Stimulated activated CD8-positive, alpha-beta memory T cell treated with anti-CD3 and anti-CD28 coated beads, Interleukin-7, amount 100 ng/mL, for 24 hours (primary cell): Measurements from ENCODE around the gene KRT17.
"Not testable (repeated sequence)": the region's sequence is repeated elsewhere in the genome, so short reads cannot be mapped to it uniquely, and the experiment has no call there.

Source experiments
- DNase-seq: peaks from one replicate; pipeline ENCODE4 v3.0.0-alpha.2; 2020; ENCODE audit warnings: low read depth

KRT17 gene

GRCh38 chr17:41653892-41654677 is 29.7 kb upstream of the KRT17 start:
- no peak for DNase-seq

DNA sequence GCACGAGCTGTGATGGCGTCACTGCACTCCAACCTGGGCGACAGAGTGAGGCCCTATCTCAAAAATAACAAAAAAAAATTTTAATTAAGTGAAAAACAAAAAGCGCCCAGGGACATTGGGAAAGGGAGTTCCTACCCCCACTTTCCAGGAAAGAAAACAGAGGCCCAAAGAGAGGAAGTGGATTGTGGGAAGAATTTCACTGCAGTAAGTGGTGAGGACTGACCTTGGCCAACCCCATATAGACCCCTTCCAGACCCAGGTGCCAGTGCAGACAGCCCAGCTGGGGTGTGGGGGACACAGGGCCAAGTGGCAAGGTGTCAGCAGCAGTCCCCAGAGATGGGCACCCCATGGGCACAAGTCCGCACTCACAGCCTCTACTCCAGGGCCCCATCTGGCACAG is 29.0 kb upstream of the KRT17 start:
- DNase-seq, result no peak

DNA sequence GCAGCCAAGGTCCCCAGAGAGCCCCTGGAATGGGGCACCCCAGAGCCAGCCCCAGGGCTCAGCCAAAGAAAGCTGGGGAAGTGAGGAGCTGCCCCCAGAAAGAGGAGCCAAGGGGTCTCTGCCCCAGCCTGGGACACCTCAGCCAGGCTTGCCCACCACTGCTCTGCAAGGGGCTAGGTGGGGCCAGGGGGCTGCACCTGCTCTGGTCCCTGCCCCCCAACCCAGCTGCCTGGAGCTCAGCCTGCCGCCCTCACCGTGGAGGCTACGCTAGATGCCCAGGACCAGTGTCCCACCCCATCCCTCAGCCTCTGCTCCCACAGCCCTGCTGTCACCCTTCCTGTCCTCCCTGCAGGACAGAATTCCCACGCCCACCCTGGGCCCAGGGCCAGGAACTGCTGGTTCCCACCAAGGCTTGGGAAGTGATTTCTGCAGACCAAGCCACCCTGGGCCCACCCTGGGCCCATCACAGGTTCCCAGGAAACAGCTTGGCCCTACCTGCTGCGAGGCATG is 28.1 kb upstream of the KRT17 start:
- no peak for DNase-seq

DNA sequence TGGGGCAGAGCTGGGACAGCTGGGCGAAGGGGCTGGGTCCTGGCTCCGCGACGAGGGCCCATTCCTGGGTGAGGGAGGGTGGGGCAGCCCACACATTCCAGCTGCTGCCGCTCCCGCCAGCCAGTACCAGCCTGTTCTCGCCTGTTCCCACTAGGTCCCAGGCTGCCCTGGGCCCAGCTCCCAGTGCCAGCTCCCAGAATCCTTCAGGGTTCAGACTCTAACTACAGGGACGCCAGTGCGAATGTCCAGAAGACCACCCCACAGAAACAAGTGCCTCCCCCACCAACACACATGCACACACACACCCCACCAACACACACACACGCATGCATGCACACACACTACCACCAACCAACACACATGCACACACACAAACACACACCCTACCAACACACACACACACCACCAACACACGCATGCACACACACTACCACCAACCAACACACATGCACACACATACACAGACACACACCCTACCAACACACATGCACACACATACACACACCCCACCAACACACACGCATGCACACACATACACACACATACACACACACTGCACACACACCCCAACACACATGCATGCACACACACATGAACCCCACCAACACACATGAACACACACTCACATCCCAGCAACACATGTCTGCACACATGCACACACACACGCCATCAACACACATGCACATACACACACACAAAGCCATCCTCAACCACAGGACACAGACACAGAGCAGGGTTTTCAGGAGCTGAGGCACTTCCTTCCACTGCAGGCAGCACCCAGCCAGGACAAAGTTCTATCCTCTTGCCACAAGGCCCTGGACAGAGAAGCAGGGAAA is 27.5 kb upstream of the KRT17 start:
- no peak for DNase-seq

DNA sequence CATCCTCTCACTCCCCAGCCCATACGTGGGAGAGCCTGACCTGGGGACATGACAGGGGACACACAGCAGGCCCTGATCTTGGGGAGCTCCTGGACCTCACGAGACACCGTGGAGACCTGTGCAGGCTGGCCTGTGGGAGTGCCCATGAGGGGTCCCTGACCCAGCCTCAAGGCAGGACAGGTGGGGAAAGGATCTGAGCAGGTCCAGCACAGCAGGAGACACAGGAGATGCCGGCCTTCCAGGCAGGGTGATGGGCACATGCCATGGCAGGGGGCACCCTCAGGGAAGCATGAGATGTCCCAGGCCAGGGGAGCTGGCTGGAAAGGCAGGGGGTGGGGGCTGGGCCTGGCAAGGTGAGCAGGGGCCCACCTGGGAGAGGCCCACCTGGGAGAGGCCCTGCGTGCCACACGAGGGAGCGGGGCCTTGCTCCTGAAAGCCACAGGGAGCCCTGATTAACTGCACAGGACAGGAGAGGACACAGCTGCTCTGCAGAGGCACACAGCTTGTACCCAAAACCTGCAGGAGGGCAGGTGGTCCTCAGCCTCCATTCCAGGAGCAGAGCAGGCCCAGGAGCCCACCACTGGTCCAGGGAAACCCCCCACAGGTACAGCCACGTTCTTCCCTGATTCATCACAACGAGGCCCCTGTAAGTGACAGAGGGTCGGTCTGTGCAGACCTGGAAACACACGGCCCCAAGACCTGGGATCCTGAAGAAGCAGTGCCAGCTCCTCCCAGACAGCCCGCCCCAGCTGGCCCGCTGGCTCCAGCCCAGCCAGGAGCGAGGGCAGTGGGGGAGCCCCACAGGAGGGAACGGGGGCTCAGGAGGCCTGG is 26.6 kb upstream of the KRT17 start:
- DNase-seq, result no peak

GRCh38 chr17:41649923-41650519 is 25.6 kb upstream of the KRT17 start:
- no peak for DNase-seq

DNA sequence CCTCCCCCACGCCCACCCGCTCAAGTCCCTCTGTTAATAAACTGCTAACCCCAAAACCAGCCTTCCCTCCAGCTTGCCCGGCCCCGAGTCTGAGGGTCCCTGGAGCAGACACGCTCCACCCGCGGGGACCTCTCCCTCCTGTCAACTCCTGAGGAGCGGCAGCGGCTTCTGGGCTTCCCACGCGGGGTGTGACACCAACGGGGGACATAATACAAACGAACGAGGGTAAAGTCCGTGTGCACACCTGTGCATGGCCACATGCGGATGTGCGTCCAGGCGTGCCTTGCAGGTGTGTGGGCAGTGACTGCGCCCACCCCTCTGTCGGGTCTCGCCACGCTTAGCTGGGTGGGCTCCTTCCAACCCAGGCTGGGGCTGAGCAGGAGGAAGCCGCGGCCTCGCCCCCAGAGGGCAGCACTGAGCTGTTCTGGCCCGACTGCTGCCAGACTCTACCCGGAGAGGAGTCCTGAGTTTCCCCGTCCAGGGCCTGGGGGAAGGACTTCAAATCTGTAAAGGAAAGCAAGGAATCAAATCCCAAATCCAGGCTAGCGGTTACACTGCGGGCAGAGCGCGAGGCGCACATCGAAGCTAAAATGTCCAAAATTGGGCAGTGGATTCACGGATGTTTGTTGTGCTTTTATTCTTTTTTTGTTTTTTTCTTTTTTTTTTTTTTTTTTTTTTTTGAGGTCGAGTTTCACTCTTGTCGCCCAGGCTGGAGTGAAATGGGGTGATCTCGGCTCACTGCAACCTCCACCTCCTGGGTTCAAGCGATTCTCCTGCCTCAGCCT is 24.2 kb upstream of the KRT17 start:
- DNase-seq, result peak; percentile 75

DNA sequence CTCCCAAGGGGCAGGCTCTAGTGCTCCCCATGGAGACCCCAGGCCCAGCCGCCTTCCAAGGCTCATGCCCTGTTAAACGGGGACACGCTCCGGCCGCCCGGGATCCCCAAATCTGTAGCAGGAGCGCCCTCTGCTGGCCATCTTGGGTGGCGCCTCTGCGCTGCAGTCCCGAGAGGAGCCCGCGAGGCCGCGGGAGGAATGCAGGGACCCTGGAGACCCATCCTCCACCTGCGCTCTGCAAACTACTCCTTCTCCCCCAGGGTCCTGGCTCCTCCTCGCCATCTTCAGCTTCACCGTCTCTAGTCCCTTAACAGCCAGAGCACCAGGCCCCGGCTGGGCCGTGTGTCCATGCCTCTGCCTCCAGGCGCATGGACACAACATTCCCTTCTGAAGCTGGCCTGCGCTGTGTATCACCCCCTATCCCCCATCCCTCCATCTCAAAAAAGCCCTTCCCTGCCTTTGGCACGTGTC is 23.6 kb upstream of the KRT17 start:
- DNase-seq, result peak; percentile 90

DNA sequence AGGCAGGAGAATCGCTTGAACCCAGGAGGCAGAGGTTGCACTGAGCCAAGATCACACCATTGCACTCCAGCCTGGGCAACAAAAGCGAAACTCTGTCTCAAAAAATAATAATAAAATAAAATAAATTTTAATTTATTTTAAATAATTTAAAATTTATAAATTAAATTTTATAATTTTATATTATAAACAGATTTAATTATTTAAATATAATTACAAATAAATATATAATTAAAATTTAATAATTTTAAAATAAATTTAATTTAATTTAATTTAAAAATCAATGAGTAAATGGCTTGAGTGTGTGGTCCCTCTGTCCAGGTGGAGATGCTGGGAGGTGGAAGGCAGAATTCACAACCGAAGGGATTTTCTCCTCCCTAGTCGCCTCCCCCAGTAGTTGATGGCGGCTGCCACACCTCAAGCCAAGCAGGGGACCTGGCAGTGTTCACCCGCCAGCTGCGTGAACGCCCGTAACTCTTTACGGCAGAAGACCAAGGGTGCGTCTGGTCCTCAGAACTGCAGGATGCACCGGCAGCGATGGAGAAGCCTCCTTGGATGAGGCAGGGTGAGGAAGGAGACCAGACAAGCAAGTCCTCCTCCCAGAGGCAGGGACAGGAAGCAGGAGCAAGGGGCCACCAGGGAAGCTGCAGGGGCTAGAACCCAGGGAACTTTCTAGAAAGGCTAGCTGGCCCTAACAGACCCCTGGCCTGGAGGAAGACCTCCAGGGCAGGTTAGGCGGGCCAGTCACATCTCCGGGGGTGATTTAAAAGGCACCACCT is 22.9 kb upstream of the KRT17 start:
- no peak for DNase-seq

GRCh38 chr17:41642252-41643156 is 18.1 kb upstream of the KRT17 start:
- no peak for DNase-seq

DNA sequence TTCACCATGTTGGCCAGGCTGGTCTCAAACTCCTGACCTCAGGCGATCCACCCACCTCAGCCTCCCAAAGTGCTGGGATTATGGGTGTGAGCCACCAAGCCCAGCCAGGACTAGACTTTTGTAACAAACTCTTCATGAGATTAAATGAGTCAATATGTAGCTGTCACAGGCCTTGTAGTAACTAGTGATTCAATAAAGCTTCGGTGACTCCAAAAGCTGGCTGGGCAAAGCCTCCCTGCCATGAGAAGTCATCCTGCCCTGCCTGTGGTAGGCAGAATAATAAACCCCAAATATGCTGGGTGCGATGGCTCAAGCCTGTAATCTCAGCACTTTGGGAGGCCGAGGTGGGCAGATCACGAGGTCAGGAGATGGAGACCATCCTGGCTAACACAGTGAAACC is 16.2 kb upstream of the KRT17 start:
- DNase-seq, result not testable (repeated sequence)

GRCh38 chr17:41639492-41640473 is 15.4 kb upstream of the KRT17 start:
- DNase-seq, result no peak

GRCh38 chr17:41638941-41639340 is 14.6 kb upstream of the KRT17 start:
- DNase-seq, result no peak

DNA sequence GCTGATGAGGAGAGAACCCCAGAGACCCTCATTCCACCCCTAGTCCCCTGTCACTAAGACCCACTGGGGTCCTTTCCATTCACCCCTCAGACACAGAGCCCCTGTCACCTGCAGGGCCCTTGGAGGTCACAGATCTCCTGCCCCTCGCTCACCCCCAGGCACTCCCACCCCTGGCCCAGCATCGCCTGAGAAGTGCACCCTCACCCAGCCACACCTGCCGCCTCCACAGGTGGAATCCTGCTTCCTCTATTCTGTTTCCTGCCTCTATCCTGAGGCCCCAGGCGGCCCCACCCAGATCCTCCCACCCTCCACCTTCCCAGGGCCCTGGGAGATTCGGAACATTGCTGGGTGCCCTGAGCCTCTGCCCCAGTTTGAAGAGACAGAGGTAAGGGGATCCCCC is 13.8 kb upstream of the KRT17 start:
- no peak for DNase-seq

DNA sequence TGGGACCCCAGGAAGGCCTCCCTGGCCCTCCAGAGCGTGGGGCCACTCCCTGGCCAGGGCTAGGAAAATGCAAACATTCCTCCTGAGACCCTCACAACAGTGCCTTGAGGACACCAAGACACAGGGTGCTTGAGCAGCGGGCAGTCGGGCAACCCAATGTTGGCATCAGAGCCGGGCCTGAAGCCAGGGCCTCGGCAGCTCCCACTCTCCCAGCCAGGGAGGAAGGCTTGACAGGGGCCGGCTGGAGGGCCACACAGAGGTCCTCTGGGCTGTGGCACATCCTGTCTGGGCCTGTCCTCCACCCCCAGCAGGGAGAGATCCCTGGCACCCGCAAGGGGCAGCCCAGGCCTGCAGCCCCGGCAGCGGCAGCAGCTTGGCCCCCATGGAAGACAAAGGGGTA is 12.3 kb upstream of the KRT17 start:
- no peak for DNase-seq

- no peak for DNase-seq
These were observed 11.0 kb upstream of the KRT17 start for GRCh38 chr17:41635121-41636097.

DNA sequence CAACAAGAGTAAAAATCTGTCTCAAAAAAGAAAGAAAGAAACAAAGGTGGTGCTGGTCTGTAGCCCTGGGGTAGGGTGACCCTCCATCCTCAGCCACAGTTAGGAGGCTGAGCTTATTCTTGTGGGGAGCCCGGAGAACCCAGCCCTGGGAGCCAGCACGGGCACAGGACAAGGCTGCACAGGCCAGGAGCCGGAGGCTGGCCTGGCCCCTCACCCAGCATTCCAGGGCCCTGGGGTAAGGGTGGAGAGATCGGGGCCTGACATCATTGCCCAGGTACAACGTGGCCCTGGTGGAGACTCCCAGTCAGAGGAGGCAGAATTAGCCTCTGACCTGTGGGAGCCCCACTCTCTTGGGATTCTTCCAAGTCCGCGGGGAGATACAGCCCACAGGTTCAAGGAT is 10.3 kb upstream of the KRT17 start:
- no peak for DNase-seq
